Aortic smooth muscle cell (primary cell): ENCODE results near the gene HOXA11. TPM values are rescaled to one million over a fixed set of nuclear protein-coding genes. Genes with fewer than 3 reads are reported as not detected.

Source experiments
- total RNA-seq: library from RNA; depleted of rRNA; stranded (reverse); fragments of >200 nt; gene quantifications from 2 replicates; pipeline ENCODE4 v1.2.3, GENCODE V29; 2014

The HOXA11 gene
- not detected in 2 replicates for total RNA-seq

DNA sequence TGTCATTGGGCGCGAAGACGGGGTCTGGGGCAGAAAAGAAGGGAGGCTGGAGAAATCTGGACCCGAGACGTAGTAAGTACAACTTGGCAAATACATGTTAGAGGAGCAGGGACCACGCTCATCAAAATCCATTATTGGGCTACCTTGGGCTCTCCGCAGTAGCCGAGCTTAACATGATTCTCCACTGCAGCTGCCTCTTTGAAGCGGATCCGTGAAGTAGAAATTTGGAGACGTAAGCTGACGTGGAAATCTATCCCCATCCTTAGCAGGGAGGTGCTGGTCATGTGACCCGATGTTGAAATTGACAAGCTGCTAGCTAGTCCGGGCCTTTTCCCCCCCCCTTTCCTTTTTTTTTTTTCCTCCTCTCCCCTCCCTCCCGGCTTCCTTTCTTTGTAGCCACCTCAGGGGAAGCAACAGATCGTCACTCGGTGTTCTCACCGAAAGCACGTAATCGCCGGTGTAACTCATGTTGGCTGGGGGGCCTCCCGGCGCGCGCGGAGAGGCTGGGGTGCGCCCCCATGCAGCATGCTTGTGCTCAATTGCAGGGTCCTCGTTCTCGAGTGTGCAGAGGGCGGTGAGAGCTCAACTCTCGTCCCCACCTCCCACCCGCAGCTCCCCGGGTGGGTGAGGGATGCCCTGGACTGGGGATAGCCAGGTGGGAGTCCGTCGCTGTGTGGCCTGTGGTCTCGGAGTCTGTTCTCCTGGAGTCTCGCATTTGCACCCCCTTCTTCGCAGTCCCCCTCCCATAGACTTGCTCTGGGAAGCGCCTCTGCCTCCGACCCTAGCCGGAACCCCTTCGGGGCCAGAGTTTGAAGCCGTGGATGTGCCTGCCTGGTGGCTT, at the start of gene HOXA11:
TSS of gene HOXA11 (minus strand) at position 220 of the 841 bp plus-strand sequence. CDS start at position 132, 88 bp downstream.

DNA sequence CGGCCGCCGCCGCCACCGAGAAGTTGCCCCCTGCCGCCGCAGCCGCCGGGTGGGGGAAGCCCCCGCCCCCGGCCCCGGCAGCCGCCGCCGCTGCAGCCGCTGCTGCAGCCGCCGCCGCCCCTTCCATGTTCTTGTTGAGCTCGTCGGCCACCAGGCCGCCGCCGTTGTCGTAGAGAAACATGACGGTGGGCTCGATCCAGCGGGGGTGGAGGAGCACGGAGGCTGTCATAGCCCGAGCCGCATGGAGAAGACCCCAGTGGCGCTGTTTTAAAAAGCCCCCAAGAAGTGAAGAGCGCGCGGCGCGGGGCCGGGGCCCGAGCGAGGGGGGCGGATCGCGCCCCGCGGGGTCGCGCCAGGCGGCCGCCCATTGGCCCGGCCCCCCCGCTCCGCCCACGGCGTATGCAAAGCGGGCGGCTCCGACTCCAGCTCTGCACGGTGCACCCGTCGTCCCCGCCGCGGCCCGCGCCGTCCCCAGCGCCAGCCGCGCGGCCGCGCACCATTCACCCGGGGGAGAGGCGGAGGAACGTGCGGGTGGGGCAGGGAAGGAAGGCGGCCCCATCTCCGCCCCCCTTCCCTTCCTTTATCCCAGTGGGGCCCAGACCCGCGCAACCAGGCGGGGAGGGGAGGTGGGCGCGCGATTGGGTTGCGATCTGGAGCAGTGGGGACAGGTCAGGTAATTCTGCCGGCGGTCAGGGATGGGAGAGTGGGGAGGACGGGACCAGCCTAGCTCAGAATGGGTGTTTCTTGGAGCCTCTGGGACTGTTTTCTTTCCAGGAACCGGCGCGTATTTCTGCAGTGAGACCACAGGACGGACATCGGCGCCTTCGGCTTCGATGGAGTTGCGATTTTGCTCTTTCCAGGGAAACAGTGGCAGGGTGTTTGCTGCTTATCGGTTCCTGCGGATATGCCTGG, 15.1 kb upstream of the HOXA11 start, which contains the start of gene HOXA13:
TSS of gene HOXA13 (minus strand) at position 243 of the 912 bp plus-strand sequence. CDS start at position 229, 14 bp downstream.

DNA sequence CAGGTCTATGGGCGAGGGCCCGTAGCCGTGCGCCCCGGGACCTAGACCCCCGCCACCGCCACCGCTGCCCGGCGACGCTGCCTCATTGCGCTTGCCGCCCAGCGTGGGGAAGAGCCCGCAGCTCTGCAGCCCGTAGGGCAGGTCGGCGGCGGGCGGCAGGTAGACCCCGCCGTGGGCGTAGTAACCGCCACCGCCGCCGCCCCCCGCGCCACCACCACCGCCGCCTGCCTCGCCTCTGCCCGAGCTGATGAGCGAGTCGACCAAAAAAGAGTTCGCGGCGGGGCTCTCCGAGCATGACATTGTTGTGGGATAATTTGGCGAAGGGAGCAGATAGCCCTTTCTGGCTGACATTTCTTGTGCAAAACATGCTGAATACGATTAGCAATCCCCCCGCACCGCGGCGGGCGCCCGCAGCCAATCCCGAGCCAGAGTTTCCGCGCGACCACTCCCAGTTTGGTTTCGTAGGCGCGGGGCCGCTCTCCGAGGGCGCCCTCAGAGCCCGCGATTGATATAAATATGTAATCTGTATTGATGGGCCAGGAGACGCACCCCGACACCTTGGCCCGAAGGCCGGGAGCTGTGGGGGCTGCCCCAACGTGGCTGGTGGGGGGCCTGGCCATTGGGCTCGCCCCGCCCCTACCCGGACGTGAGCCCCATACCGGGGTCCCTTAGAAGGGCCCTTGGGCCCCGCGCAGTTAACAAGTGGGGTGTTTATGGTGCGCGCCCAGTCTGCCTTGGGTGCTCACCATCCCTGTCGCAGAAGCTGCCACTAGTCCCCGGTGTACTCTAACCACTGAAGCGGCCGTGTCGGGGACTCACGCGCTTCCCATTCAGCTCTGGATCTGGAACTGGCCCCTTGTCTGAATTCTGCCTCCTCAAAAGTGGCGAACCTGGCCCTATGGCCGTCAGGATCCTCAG, 10.8 kb downstream of the HOXA11 start, which contains the start of gene HOXA10:
TSS of gene HOXA10 (minus strand) at position 365 of the 918 bp plus-strand sequence. CDS start at position 351, 14 bp downstream.

DNA sequence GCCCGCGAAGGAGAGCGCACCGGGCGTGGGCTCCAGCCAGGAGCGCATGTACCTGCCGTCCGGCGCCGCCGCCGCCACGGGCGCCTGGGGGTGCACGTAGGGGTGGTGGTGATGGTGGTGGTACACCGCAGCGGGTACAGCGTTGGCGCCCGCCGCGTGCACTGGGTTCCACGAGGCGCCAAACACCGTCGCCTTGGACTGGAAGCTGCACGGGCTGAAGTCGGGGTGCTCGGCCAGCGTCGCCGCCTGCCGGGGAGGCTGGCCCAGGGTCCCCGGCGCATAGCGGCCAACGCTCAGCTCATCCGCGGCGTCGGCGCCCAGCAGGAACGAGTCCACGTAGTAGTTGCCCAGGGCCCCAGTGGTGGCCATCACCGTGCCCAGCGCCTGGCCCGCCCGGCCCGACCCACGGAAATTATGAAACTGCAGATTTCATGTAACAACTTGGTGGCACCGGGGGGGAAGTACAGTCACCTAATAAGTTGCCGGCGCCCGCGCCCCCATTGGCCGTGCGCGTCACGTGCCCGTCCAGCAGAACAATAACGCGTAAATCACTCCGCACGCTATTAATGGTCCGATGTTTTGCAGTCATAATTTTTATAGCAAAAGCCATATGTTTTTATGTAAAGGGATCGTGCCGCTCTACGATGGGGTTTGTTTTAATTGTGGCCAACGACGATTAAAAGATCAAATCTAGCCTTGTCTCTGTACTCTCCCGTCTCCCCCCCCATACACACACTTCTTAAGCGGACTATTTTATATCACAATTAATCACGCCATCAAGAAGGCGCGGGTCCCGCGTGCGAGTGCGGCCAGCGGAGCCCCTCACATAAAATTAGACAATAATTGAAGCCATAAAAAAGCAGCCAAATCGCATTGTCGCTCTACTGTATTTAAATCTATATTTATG, 19.7 kb downstream of the HOXA11 start, which contains the start of gene HOXA9:
TSS of gene HOXA9 (minus strand) at position 449 of the 907 bp plus-strand sequence. CDS start at position 369, 80 bp downstream.

DNA sequence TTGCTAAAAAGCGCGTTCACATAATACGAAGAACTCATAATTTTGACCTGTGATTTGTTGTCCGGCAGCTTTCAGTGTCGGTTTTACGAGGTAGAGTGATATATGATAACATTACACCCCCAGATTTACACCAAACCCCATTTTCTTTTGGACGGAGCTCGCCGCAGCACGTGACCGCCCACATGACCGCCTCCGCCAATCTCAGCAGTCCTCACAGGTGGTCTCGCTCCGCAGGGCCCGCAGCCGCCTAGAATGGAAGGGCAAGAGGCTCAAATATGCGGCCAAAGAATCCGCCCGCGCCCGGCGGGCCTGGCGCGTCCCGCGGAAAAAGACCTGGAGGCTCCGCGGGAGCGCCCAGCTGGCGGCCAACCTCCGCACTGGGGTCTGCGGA, 28.5 kb downstream of the HOXA11 start, which contains the start of gene HOXA7:
TSS of gene HOXA7 (minus strand) at position 168 of the 391 bp plus-strand sequence. CDS start at position 38, 130 bp downstream.

DNA sequence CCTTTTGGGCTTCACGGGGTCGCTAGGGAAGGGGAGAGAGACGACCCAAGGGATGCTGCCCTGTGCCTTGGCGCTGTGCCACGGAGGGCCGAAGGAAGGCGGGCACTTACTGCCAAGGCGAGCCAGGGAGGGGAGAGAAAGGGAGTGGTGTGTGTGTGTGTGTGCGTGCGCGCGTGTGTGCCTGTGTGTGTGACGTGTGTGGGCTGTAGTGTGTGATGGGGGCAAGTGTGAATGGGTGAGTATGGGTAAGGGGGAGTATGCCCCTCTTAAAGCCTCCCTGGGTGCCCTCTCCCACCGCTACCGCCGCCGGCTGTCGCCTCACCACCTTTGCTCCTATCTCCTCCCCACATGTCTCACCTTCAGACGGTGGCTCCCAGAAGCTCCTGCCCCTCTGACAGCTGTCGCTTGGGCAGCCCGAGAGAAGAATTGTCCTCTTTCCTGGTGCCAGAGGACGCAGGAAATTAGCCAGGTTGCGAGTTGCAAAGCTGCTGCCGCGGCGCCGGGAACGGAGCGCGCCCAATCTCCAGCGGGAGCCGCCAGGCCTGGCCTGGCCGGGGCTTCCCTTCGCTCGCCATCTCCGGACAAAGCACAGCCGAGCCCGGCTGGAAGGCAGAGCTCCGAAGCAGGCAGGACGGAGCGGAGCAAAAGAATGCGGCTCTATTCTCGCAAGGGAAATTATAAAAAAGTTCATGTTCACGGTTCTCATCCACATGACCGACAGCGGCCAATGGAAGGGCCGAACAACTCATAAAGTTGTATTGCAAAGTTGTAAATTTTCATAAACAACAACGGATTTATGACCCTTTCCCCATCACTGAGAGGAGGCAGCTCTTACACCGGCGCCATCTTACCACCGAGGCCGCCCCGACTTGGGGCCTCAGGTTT, 32.9 kb downstream of the HOXA11 start, which contains the start of gene HOXA3:
TSS of gene HOXA3 (minus strand) at position 653 of the 885 bp plus-strand sequence. CDS start 41,943 bp downstream, outside the sequence.

DNA sequence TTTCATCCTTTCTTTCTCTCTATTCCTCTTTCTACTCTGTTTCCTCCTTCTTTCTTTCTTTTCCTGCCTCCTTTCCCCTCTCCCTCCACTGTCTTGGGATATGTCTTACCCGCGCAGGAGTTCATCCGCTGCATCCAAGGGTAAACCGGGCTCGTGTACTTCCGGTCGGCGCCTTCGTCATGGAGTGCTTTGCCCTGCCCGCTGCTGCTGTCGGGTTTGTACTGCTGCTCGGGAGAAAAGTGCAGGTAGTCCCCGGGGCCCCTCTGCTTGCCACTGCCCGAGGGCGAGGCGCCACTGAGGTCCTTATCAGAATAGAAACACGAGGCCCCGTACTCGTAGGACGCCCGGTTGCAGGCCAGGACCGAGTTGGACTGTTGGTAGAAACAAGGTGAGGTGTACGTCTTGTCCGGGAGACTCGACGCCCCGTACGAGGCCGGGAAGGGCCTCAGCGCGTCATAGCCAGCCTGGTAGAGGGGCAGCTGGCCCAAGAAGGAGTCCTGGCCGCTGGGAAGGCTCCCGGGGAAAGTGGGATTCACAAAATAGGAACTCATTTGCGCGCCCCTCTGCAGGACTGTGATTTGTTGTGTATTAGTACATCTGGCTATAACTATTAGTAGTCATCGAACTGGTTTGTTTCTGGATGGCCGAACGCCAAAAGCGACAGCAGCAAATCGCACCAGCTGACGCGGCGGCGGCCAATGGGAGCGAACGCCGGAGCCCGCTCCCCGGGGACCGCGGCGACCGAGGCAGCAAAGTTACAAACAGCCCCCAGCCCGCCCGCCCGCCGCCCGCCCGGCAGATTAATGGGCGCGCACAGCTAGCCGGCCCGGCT, 37.6 kb downstream of the HOXA11 start, which contains the start of gene HOXA6:
TSS of gene HOXA6 (minus strand) at position 576 of the 832 bp plus-strand sequence. CDS start at position 551, 25 bp downstream.

DNA sequence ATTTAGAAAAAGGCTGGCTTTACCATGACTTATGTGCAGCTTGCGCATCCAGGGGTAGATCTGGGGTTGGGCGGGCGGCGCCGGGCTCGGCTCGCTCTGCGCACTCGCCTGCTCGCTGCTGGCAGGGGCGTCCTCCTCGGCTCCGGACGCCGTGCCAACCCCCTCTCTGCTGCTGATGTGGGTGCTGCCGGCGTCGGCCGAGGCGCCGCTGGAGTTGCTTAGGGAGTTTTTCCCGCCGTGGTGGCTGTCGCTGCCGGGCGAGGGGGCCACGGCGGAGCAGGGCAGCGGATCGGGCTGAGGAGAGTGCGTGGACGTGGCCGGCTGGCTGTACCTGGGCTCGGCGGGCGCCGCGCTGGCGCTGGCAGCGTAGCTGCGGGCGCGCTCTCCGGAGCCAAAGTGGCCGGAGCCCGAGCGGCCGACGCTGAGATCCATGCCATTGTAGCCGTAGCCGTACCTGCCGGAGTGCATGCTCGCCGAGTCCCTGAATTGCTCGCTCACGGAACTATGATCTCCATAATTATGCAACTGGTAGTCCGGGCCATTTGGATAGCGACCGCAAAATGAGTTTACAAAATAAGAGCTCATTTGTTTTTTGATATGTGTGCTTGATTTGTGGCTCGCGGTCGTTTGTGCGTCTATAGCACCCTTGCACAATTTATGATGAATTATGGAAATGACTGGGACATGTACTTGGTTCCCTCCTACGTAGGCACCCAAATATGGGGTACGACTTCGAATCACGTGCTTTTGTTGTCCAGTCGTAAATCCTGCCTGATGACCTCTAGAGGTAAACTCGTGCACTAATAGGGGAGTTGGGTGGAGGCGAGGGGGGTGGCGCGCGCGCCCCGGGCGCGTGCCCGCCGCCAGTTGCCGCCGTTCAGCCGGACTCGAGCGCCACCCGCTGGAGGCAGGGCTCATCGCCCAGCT, 41.7 kb downstream of the HOXA11 start, which contains the start of gene HOXA5:
TSS of gene HOXA5 (minus strand) at position 659 of the 927 bp plus-strand sequence. CDS start at position 585, 74 bp downstream.

Other genes with a start within 250 kb of the HOXA11 start
- gene HOXA1, start 89.2 kb downstream of the HOXA11 start, total RNA-seq: 0.12 and 0.13 TPM in 2 replicates
- gene HOXA2, start 82.5 kb downstream of the HOXA11 start, total RNA-seq: 0.79 and 0.99 TPM in 2 replicates
- 0.12 and 0.13 TPM in 2 replicates for gene HOXA4, start 54.5 kb downstream of the HOXA11 start, total RNA-seq
- not detected in 2 replicates for gene HOXA5, start 41.6 kb downstream of the HOXA11 start, total RNA-seq
- not detected in 2 replicates for gene HOXA6, start 37.5 kb downstream of the HOXA11 start, total RNA-seq
- gene HOXA3, start 32.6 kb downstream of the HOXA11 start, total RNA-seq: 0.92 and 1.6 TPM in 2 replicates
- not detected in 2 replicates for gene HOXA7, start 28.6 kb downstream of the HOXA11 start, total RNA-seq
- gene HOXA9, start 19.7 kb downstream of the HOXA11 start, total RNA-seq: not detected in 2 replicates
- gene HOXA10, start 10.9 kb downstream of the HOXA11 start, total RNA-seq: under 0.01 TPM in 2 replicates
- gene HOXA13, start 14.9 kb upstream of the HOXA11 start, total RNA-seq: not detected in 2 replicates
- not detected in 2 replicates for gene EVX1, start 57.6 kb upstream of the HOXA11 start, total RNA-seq